GM12878 (cell line): ENCODE results near the gene HS1BP3. TPM values are rescaled to one million over a fixed set of nuclear protein-coding genes. Genes with fewer than 3 reads are reported as not detected.

Experiments
- ATAC-seq: fragments of 200-7000 bp; cut with Tn5 transposase; 3 replicates; pipeline ENCODE4 v1.9.1; 2020; ENCODE audit warnings: mild to moderate bottlenecking, moderate library complexity
- BruUV-seq: library from RNA; stranded (reverse); fragments of 400-500 nt; replicated peaks from 2 replicates; lab custom pipeline; 2021; lab: Mats Ljungman, UMichigan
- CTCF ChIA-PET: fragments of 300-600 bp; sonication (Branson Sonifier 250); formaldehyde crosslinking; extraction: SDS; loops from one replicate; lab custom pipeline; 2021; ENCODE audit warnings: inconsistent platforms; lab: Yijun Ruan, JAX
- POLR2A ChIA-PET: fragments of 350-600 bp; formaldehyde crosslinking; extraction: SDS; loops from one replicate; lab custom pipeline; 2021; ENCODE audit warnings: inconsistent platforms; lab: Charles Lee
- RAD21 ChIA-PET: fragments of 300-600 bp; sonication (Branson Sonifier 250); formaldehyde crosslinking; loops from one replicate; lab custom pipeline; 2023; ENCODE audit warnings: antibody characterized with exemption; ENCODE audit not compliant: unreplicated experiment; lab: Charles Lee
- SMC1A ChIA-PET: fragments of 300-600 bp; sonication (Branson Sonifier 250); formaldehyde crosslinking; loops from one replicate; lab custom pipeline; 2023; ENCODE audit not compliant: unreplicated experiment, uncharacterized antibody; lab: Charles Lee
- DNase-seq: peaks from one replicate; pipeline ENCODE4 v3.0.0-alpha.2; 2011; ENCODE audit warnings: low read depth, low spot score
- FAIRE-seq: peaks from 3 replicates; lab custom pipeline; 2011; peaks lifted over from hg19 to GRCh38; lab: Jason Lieb, UNC
- H2AFZ ChIP-seq: 2 replicates; pipeline ENCODE4 v1.6.0; 2011; ENCODE audit warnings: low read depth, low read length, control low read depth; ENCODE audit not compliant: control insufficient read depth
- H3K27ac ChIP-seq: 2 replicates; pipeline ENCODE4 v1.5.1; 2011; ENCODE audit warnings: control low read depth; ENCODE audit not compliant: control insufficient read depth, insufficient read depth
- H3K27me3 ChIP-seq, 2 experiments: replicated peaks in 1 of 2; 2 replicates each; pipeline versions ENCODE4 v1.6.0 to v1.6.1; 2011; ENCODE audit warnings: low read length in 1 of 2; ENCODE audit not compliant: control insufficient read depth in 2 of 2, insufficient read depth in 2 of 2
- H3K36me3 ChIP-seq, 2 experiments: 2 replicates each; pipeline ENCODE4 v1.5.1; 2011; ENCODE audit warnings: low read length in 1 of 2; ENCODE audit not compliant: control insufficient read depth in 2 of 2, insufficient read depth in 2 of 2
- H3K4me1 ChIP-seq: 2 replicates; pipeline ENCODE4 v1.6.1; 2011; ENCODE audit warnings: mild to moderate bottlenecking, low read length, moderate library complexity, mixed read lengths; ENCODE audit not compliant: control insufficient read depth, insufficient read depth
- H3K4me2 ChIP-seq: 2 replicates; pipeline ENCODE4 v1.6.0; 2011; ENCODE audit warnings: control low read depth; ENCODE audit not compliant: control insufficient read depth, insufficient read depth
- H3K4me3 ChIP-seq: fragments of 200-600 bp; sonication (generic); 2 replicates; pipeline ENCODE4 v1.5.1; 2016
- H3K79me2 ChIP-seq: 2 replicates; pipeline ENCODE4 v1.6.0; 2011; ENCODE audit warnings: low read length; ENCODE audit not compliant: control insufficient read depth, insufficient read depth
- H3K9ac ChIP-seq: 2 replicates; pipeline ENCODE4 v1.8.0; 2011; ENCODE audit warnings: low read length, control low read depth, mixed read lengths; ENCODE audit not compliant: control insufficient read depth, insufficient read depth
- H3K9me3 ChIP-seq: replicated peaks from 3 replicates; pipeline ENCODE4 v1.5.1; 2011; ENCODE audit warnings: mild to moderate bottlenecking, low read length; ENCODE audit not compliant: control insufficient read depth, insufficient read depth
- H4K20me1 ChIP-seq: 2 replicates; pipeline ENCODE4 v1.6.0; 2011; ENCODE audit not compliant: control insufficient read depth, insufficient read depth
- BCL11A ChIP-seq: IDR thresholded peaks from 2 replicates; pipeline ENCODE4 v1.6.1; 2011; ENCODE audit warnings: low read depth, low read length
- BMI1 ChIP-seq: fragments of 450-650 bp; IDR thresholded peaks from 2 replicates; pipeline ENCODE4 v1.6.1; 2016; ENCODE audit warnings: mild to moderate bottlenecking, moderate library complexity, borderline replicate concordance
- BRCA1 ChIP-seq: IDR thresholded peaks from 2 replicates; pipeline ENCODE4 v1.6.1; 2011; ENCODE audit warnings: low read depth, low read length, improper control_type of control experiment
- CBX3 ChIP-seq: fragments of 200-600 bp; sonication (generic); IDR thresholded peaks from 2 replicates; pipeline ENCODE4 v1.6.1; 2016; ENCODE audit warnings: low read depth, borderline replicate concordance
- HCFC1 ChIP-seq: fragments of 150-350 bp; IDR thresholded peaks from 2 replicates; pipeline ENCODE4 v1.6.1; 2014; ENCODE audit warnings: low read length
- IKZF1 ChIP-seq: fragments of 450-650 bp; conservative IDR thresholded peaks from 2 replicates; pipeline ENCODE4 v1.6.1; 2017; ENCODE audit warnings: antibody characterized with exemption, mild to moderate bottlenecking
- KLF5 ChIP-seq: fragments of 450-650 bp; IDR thresholded peaks from 2 replicates; pipeline ENCODE4 v1.6.1; 2014; ENCODE audit warnings: mild to moderate bottlenecking; ENCODE audit not compliant: partially characterized antibody
- MYB ChIP-seq: fragments of 150-350 bp; IDR thresholded peaks from 2 replicates; pipeline ENCODE4 v1.6.1; 2014; ENCODE audit warnings: mild to moderate bottlenecking, low read depth, low read length, borderline replicate concordance
- MYC ChIP-seq: IDR thresholded peaks from 2 replicates; pipeline ENCODE4 v1.6.1; 2011; ENCODE audit warnings: mild to moderate bottlenecking, low read length, moderate library complexity, inconsistent platforms; ENCODE audit not compliant: insufficient read depth, insufficient replicate concordance, insufficient read length, severe bottlenecking
- SPI1 ChIP-seq: IDR thresholded peaks from 2 replicates; pipeline ENCODE4 v1.6.1; 2011; ENCODE audit warnings: low read depth, mild to moderate bottlenecking, low read length, moderate library complexity, borderline replicate concordance; ENCODE audit not compliant: insufficient read depth
- TAF1 ChIP-seq: IDR thresholded peaks from 2 replicates; pipeline ENCODE4 v1.6.1; 2011; ENCODE audit warnings: mild to moderate bottlenecking, low read depth, low read length, borderline replicate concordance
- WGBS: methylation state at CpG from one replicate; pipeline ENCODE4 v1.1.6; 2016; ENCODE audit warnings: low lambda C conversion rate; ENCODE audit not compliant: insufficient replicate concordance, insufficient coverage; ENCODE audit errors: missing lambda C conversion rate; 5-methylcytosine and 5-hydroxymethylcytosine counted together
- in situ Hi-C: fragments of 300-500 bp; cut with MboI; formaldehyde crosslinking; loops from 9 replicates; pipeline ENCODE4 v1.14.3; 2018; ENCODE audit warnings: mixed read lengths
- intact Hi-C: fragments of 100-400 bp; cut with micrococcal nuclease; formaldehyde crosslinking; loops from one replicate; pipeline ENCODE4 v1.14.2; 2022; ENCODE audit not compliant: unreplicated experiment
- polyA plus RNA-seq, 11 experiments: library from polyadenylated mRNA; depleted of rRNA in 4 of 11; unstranded in 6 of 11; stranded (reverse) in 5 of 11; fragments of >200 nt; fragmentation: Nextera tagmentation in 4 of 11; fragmentation: Illumina TruSeq in 1 of 11; extraction: Ambion mirVana in 4 of 11; extraction: Trizol in 1 of 11; gene quantifications; 1 replicate in 1 of 11; 2 replicates in 10 of 11; pipeline versions ENCODE4 v1.2.1 to v1.2.3, GENCODE V29; 2011 to 2016; ENCODE audit warnings: inconsistent platforms in 2 of 11, missing spikeins in 2 of 11, low read depth in 1 of 11
- total RNA-seq, 4 experiments: library from RNA; depleted of rRNA in 3 of 4; stranded (reverse); fragments of >200 nt in 3 of 4; fragmentation: Illumina TruSeq in 1 of 4; extraction: Trizol in 1 of 4; gene quantifications; 2 replicates each; pipeline versions ENCODE4 v1.2.1 to v1.2.3, GENCODE V29; 2013 to 2021

Gene HS1BP3
- total and polyA plus RNA-seq, 10 of the 15 experiments (the other 5 are each of a cell fraction or from before 2014, with no cell fraction given), result 0.47 to 7.2 (median 4.6) TPM

DNA sequence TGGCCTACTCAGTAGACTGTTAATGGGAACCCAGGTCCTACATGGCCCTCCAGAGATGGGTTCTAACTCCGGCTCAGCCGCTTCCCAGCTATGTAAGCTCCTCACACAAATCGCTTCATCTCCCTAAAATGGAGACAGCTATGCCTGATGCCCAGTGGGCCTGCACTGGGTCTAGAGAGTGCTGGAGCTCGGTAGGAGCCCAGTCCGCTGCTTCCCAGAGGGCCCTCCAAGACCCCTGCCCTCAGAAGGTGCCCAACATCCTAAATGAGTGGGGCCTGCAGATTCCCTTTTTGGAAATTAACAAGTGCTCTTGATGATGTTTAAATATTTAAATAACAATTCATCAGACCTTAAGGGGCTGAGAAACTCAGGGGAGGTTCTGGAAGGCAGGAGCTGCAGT is 47.1 kb downstream of the HS1BP3 start:
- Histone ChIP-seq H3K27me3 (no peaks in the 10 kb centered on the region), H3K9me3 (peaks cover 3% of the 10 kb centered on the region), H2AFZ (no peak overlapping the region), H3K27ac (no peak overlapping the region), H3K4me3 (no peak overlapping the region), H4K20me1 (no peaks in the 10 kb centered on the region), H3K79me2 (no peaks in the 10 kb centered on the region), H3K36me3 (no peaks in the 10 kb centered on the region), H3K4me2 (no peak overlapping the region), H3K4me1 (no peaks in the 10 kb centered on the region)
- FAIRE-seq (no peak), ATAC-seq (no peak), DNase-seq (no peak)
- WGBS, result 70% methylated on average over 5 of the region's 5 CpGs
- BruUV-seq, result no TSS peak
- in situ Hi-C loops (no loop called here), intact Hi-C loops (no loop called here)
- SMC1A ChIA-PET, result interaction anchor here (1.9 to 2.5 kb wide), 2 partner anchors 10 to 167 kb away, joined by 6 to 13 read pairs; no protein-coding TSS in a partner anchor
- RAD21 ChIA-PET, result no interaction called here
- POLR2A ChIA-PET, result interaction anchor here (1.3 kb wide), 1 partner anchor 28 kb away, joined by 3 read pairs; no protein-coding TSS in a partner anchor
- CTCF ChIA-PET, result no interaction called here
- no peak for TF ChIP-seq CBX3
- TF ChIP-seq MYB, result no peak
- TF ChIP-seq IKZF1, result no peak
- TF ChIP-seq KLF5, result no peak
- no peak for TF ChIP-seq MYC
- TF ChIP-seq HCFC1, result no peak
- no peak for TF ChIP-seq SPI1
- TF ChIP-seq BCL11A, result no peak
- TF ChIP-seq TAF1, result no peak
- TF ChIP-seq BRCA1, result no peak
- no peak for TF ChIP-seq BMI1
- TF ChIP-seq, all 136 proteins: peak for 0
- H3K9ac ChIP-seq, result no peak overlapping the region
